Right atrium auricular region (tissue), 2 donors: ENCODE results near the gene STX11. TPM values are rescaled to one million over a fixed set of nuclear protein-coding genes. Genes with fewer than 3 reads are reported as not detected.
A peak's percentile ranks its signal among the peaks of the same experiment; 100 is the strongest.

Source experiments
- DNase-seq: peaks from one replicate; pipeline ENCODE4 v3.0.0-alpha.2; 2019; ENCODE audit warnings: low spot score
- H3K27ac ChIP-seq, 2 donors: fragments of 200-600 bp; sonication (generic); 1 replicate in 1 of 2; 2 replicates in 1 of 2; pipeline ENCODE4 v1.5.1; 2016 to 2019
- H3K27me3 ChIP-seq, 2 donors: fragments of 200-600 bp; sonication (generic); one replicate each; pipeline versions ENCODE4 v1.5.1 to v1.6.0; 2017 to 2019
- H3K36me3 ChIP-seq: fragments of 200-600 bp; sonication (generic); one replicate; pipeline ENCODE4 v1.5.1; 2016
- H3K4me1 ChIP-seq, 2 donors: fragments of 200-600 bp; sonication (generic); one replicate each; pipeline versions ENCODE4 v1.5.1 to v1.6.0; 2017 to 2019
- H3K4me3 ChIP-seq, 2 donors: fragments of 200-600 bp; sonication (generic); 1 replicate in 1 of 2; 2 replicates in 1 of 2; pipeline ENCODE4 v1.5.1; 2017 to 2019; ENCODE audit warnings: mild to moderate bottlenecking in 1 of 2, moderate library complexity in 1 of 2
- H3K9me3 ChIP-seq, 2 donors: fragments of 200-600 bp; sonication (generic); one replicate each; pipeline ENCODE4 v1.5.1; 2019
- total RNA-seq, 2 donors: library from RNA; depleted of rRNA; stranded (reverse); fragments of >200 nt; gene quantifications; one replicate each; pipeline ENCODE4 v1.1.0, GENCODE V29; 2016
- TF ChIP-seq, protein P1 (sequence below), 2 donors: fragments of 200-600 bp; sonication (generic); IDR thresholded peaks; one replicate each; pipeline ENCODE4 v1.5.1; 2019; ENCODE audit warnings: antibody characterized with exemption in 2 of 2

STX11 gene
- total RNA-seq, 2 donors from 2014 or later, result 7.3 to 21.5 TPM

- H3K4me1 ChIP-seq, result peaks cover 0 to 24% of the 10 kb centered on the region in 2 donors
- no peaks in the 10 kb centered on the region for H3K36me3 ChIP-seq
- no peaks in the 10 kb centered on the region for H3K9me3 ChIP-seq
- peak overlapping the region; percentile 75 to 83 for H3K27ac ChIP-seq
- no peak for DNase-seq
- TF ChIP-seq, protein P1, sequence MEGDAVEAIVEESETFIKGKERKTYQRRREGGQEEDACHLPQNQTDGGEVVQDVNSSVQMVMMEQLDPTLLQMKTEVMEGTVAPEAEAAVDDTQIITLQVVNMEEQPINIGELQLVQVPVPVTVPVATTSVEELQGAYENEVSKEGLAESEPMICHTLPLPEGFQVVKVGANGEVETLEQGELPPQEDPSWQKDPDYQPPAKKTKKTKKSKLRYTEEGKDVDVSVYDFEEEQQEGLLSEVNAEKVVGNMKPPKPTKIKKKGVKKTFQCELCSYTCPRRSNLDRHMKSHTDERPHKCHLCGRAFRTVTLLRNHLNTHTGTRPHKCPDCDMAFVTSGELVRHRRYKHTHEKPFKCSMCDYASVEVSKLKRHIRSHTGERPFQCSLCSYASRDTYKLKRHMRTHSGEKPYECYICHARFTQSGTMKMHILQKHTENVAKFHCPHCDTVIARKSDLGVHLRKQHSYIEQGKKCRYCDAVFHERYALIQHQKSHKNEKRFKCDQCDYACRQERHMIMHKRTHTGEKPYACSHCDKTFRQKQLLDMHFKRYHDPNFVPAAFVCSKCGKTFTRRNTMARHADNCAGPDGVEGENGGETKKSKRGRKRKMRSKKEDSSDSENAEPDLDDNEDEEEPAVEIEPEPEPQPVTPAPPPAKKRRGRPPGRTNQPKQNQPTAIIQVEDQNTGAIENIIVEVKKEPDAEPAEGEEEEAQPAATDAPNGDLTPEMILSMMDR (IDR thresholded peaks at IDR 0.05), result peak in 1 of 2 donors; percentile 46
- peak overlapping the region; percentile 74 to 94 for H3K4me3 ChIP-seq
- H3K27me3 ChIP-seq, result no peaks in the 10 kb centered on the region
Measured at GRCh38 chr6:144150710-144151657, 667 bp downstream of the STX11 start.

DNA sequence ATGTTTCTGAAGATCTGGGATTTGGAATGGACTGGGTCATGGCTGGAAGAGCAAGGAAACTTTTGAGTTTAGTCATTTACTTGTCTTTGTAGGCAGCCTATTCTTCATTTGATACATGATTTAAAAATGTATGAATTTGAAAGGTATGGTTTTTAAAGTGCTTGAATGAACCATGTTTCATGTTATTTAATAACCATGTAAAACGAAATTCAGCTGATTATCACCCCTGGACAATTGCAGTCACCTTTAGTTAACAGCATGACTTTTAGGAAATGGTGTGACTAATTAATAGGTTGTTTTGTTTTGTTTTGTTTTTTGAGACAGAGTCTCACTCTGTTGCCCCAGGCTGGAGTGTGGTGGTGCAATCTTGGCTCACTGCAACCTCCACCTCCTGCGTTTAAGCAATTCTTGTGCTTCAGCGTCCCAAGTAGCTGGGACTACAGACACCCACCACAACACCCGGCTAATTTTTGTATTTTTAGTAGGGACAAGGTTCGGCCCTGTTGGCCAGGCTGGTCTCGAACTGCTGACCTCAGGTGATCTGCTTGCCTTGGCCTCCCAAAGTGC lies 2.1 kb downstream of the STX11 start:
- H3K4me3 ChIP-seq, result no peak overlapping the region
- no peaks in the 10 kb centered on the region for H3K27me3 ChIP-seq
- H3K9me3 ChIP-seq, result no peaks in the 10 kb centered on the region
- H3K27ac ChIP-seq, result no peak overlapping the region
- no peaks in the 10 kb centered on the region for H3K36me3 ChIP-seq
- TF ChIP-seq, protein P1 (IDR thresholded peaks at IDR 0.05), result no peak
- H3K4me1 ChIP-seq, result peaks cover 0 to 32% of the 10 kb centered on the region in 2 donors
- no peak for DNase-seq

- no peak overlapping the region for H3K4me3 ChIP-seq
- no peaks in the 10 kb centered on the region for H3K9me3 ChIP-seq
- H3K27me3 ChIP-seq, result no peaks in the 10 kb centered on the region
- no peaks in the 10 kb centered on the region for H3K36me3 ChIP-seq
- TF ChIP-seq, protein P1 (IDR thresholded peaks at IDR 0.05), result no peak
- H3K27ac ChIP-seq, result peak overlapping the region in 1 of 2 donors; percentile 24
- peaks cover 0 to 41% of the 10 kb centered on the region in 2 donors for H3K4me1 ChIP-seq
- no peak for DNase-seq
Measured at GRCh38 chr6:144153260-144153659, 2.9 kb downstream of the STX11 start.

- DNase-seq, result no peak
- TF ChIP-seq, protein P1 (IDR thresholded peaks at IDR 0.05), result no peak
- H3K27ac ChIP-seq, result no peak overlapping the region
- H3K4me3 ChIP-seq, result no peak overlapping the region
- no peaks in the 10 kb centered on the region for H3K27me3 ChIP-seq
- no peaks in the 10 kb centered on the region for H3K9me3 ChIP-seq
- H3K4me1 ChIP-seq, result peaks cover 0 to 48% of the 10 kb centered on the region in 2 donors
- no peaks in the 10 kb centered on the region for H3K36me3 ChIP-seq
Measured at GRCh38 chr6:144153971-144154370, 3.7 kb downstream of the STX11 start.

DNA sequence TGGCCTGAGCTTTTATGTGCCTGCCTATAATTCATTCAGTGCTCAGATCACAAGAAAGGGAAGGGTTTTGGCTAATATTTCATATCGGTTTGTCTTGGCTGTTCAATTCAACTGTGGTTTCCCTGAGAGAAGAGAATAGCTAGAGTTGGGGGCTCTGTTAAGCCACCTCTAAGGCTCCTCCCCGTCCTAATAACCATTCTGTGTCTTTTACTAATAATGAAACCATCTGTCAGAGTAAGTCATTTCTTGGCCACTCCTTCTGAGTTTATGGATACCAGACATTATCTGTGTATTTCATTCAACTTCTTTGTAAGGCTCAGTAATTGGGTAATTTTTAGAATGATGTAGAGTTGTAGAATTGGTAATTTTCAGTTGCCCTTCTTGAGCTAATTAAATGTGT lies 5.2 kb downstream of the STX11 start:
- DNase-seq, result no peak
- Histone ChIP-seq H3K27me3 (no peaks in the 10 kb centered on the region), H3K4me3 (no peak overlapping the region), H3K4me1 (peaks cover 0 to 59% of the 10 kb centered on the region in 2 donors), H3K36me3 (no peaks in the 10 kb centered on the region), H3K9me3 (no peaks in the 10 kb centered on the region), H3K27ac (no peak overlapping the region)
- TF ChIP-seq, protein P1 (IDR thresholded peaks at IDR 0.05), result no peak
